HepG2 (cell line): ENCODE measurements around the gene CASR. TPM values are rescaled to one million over a fixed set of nuclear protein-coding genes. Genes with fewer than 3 reads are reported as not detected.

ENCODE experiments used
- CREM ChIP-seq, 2 experiments: sonication (generic) in 1 of 2; formaldehyde crosslinking in 1 of 2; IDR thresholded peaks; 2 replicates each; pipeline versions ENCODE4 v1.4.0 to v1.6.1; 2016 to 2020; ENCODE audit warnings: antibody characterized with exemption in 1 of 2, mild to moderate bottlenecking in 1 of 2, missing genetic modification reagents in 1 of 2
- ZMAT3 ChIP-seq: sonication (generic); formaldehyde crosslinking; conservative IDR thresholded peaks from 2 replicates; pipeline ENCODE4 v1.7.0; 2021; ENCODE audit warnings: missing genetic modification reagents
- polyA plus RNA-seq, 8 experiments: library from polyadenylated mRNA; depleted of rRNA in 3 of 8; stranded (reverse) in 7 of 8; unstranded in 1 of 8; fragments of >200 nt; fragmentation: Illumina TruSeq in 4 of 8; extraction: Trizol in 4 of 8; gene quantifications; 2 replicates each; pipeline versions ENCODE4 v1.2.1 to v1.2.3, GENCODE V29; 2011 to 2016; ENCODE audit warnings: low read depth in 4 of 8, missing spikeins in 1 of 8, mixed read lengths in 1 of 8; ENCODE audit not compliant: insufficient read depth in 1 of 8
- total RNA-seq, 5 experiments: library from RNA; depleted of rRNA; stranded (reverse); fragments of >200 nt; fragmentation: Illumina TruSeq; extraction: Trizol; gene quantifications; 2 replicates each; pipeline ENCODE4 v1.2.3, GENCODE V29; 2016; ENCODE audit warnings: low read depth in 1 of 5
- TF ChIP-seq, protein P1 (sequence below): sonication (generic); formaldehyde crosslinking; IDR thresholded peaks from 2 replicates; pipeline ENCODE4 v1.5.0; 2020; ENCODE audit warnings: mild to moderate bottlenecking, missing genetic modification reagents
- TF ChIP-seq, protein P2 (sequence below): sonication (generic); formaldehyde crosslinking; IDR thresholded peaks from 2 replicates; pipeline ENCODE4 v1.9.0; 2021; ENCODE audit warnings: mild to moderate bottlenecking, missing genetic modification reagents

CASR gene
- total and polyA plus RNA-seq, 2 of the 13 experiments (the other 11 are each of a cell fraction or from before 2014, with no cell fraction given): not detected

GRCh38 chr3:122268257-122269024 lies 85.0 kb downstream of the CASR start (continued):
- TF ChIP-seq, protein P1, sequence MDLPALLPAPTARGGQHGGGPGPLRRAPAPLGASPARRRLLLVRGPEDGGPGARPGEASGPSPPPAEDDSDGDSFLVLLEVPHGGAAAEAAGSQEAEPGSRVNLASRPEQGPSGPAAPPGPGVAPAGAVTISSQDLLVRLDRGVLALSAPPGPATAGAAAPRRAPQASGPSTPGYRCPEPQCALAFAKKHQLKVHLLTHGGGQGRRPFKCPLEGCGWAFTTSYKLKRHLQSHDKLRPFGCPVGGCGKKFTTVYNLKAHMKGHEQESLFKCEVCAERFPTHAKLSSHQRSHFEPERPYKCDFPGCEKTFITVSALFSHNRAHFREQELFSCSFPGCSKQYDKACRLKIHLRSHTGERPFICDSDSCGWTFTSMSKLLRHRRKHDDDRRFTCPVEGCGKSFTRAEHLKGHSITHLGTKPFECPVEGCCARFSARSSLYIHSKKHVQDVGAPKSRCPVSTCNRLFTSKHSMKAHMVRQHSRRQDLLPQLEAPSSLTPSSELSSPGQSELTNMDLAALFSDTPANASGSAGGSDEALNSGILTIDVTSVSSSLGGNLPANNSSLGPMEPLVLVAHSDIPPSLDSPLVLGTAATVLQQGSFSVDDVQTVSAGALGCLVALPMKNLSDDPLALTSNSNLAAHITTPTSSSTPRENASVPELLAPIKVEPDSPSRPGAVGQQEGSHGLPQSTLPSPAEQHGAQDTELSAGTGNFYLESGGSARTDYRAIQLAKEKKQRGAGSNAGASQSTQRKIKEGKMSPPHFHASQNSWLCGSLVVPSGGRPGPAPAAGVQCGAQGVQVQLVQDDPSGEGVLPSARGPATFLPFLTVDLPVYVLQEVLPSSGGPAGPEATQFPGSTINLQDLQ (CRISPR knock-in tag): no peak
- TF ChIP-seq, protein P2, sequence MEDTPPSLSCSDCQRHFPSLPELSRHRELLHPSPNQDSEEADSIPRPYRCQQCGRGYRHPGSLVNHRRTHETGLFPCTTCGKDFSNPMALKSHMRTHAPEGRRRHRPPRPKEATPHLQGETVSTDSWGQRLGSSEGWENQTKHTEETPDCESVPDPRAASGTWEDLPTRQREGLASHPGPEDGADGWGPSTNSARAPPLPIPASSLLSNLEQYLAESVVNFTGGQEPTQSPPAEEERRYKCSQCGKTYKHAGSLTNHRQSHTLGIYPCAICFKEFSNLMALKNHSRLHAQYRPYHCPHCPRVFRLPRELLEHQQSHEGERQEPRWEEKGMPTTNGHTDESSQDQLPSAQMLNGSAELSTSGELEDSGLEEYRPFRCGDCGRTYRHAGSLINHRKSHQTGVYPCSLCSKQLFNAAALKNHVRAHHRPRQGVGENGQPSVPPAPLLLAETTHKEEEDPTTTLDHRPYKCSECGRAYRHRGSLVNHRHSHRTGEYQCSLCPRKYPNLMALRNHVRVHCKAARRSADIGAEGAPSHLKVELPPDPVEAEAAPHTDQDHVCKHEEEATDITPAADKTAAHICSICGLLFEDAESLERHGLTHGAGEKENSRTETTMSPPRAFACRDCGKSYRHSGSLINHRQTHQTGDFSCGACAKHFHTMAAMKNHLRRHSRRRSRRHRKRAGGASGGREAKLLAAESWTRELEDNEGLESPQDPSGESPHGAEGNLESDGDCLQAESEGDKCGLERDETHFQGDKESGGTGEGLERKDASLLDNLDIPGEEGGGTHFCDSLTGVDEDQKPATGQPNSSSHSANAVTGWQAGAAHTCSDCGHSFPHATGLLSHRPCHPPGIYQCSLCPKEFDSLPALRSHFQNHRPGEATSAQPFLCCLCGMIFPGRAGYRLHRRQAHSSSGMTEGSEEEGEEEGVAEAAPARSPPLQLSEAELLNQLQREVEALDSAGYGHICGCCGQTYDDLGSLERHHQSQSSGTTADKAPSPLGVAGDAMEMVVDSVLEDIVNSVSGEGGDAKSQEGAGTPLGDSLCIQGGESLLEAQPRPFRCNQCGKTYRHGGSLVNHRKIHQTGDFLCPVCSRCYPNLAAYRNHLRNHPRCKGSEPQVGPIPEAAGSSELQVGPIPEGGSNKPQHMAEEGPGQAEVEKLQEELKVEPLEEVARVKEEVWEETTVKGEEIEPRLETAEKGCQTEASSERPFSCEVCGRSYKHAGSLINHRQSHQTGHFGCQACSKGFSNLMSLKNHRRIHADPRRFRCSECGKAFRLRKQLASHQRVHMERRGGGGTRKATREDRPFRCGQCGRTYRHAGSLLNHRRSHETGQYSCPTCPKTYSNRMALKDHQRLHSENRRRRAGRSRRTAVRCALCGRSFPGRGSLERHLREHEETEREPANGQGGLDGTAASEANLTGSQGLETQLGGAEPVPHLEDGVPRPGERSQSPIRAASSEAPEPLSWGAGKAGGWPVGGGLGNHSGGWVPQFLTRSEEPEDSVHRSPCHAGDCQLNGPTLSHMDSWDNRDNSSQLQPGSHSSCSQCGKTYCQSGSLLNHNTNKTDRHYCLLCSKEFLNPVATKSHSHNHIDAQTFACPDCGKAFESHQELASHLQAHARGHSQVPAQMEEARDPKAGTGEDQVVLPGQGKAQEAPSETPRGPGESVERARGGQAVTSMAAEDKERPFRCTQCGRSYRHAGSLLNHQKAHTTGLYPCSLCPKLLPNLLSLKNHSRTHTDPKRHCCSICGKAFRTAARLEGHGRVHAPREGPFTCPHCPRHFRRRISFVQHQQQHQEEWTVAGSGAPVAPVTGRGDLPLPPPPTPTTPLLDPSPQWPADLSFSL (CRISPR knock-in tag): no peak
- TF ChIP-seq ZMAT3 (CRISPR knock-in tag): no peak
- TF ChIP-seq CREM (IDR thresholded peaks at IDR 0.05): no peak
- TF ChIP-seq CREM (CRISPR knock-in tag; IDR thresholded peaks at IDR 0.05): no peak
